Measurements from ENCODE around the gene DNAJC16.
"Not testable (repeated sequence)": the region's sequence is repeated elsewhere in the genome, so short reads cannot be mapped to it uniquely, and the experiment has no call there.

The DNAJC16 gene

GRCh38 chr1:15578921-15579682, 52.5 kb downstream of the DNAJC16 start:
- no peak for DNase-seq (ENCODE audit: low read depth in 2 of 2, low spot score in 1 of 2)

- DNase-seq (ENCODE audit: low read depth in 2 of 2, low spot score in 1 of 2), result no peak
Measured at GRCh38 chr1:15579683-15580047, 53.0 kb downstream of the DNAJC16 start.

- no peak for DNase-seq (ENCODE audit: low read depth in 2 of 2, low spot score in 1 of 2)
Measured at GRCh38 chr1:15583016-15583706, 56.5 kb downstream of the DNAJC16 start.

- DNase-seq (ENCODE audit: low read depth in 2 of 2, low spot score in 1 of 2), result peak in 1 of 2 donors; percentile 32
Measured at GRCh38 chr1:15584489-15585363, 58.1 kb downstream of the DNAJC16 start, which contains the start of gene AGMAT. Gene AGMAT, minus strand, starts transcription at chr1:15585051. Its CDS starts 84 bp downstream, at chr1:15584967.

- no peak for DNase-seq (ENCODE audit: low read depth in 2 of 2, low spot score in 1 of 2)
Measured at GRCh38 chr1:15592285-15592684, 65.6 kb downstream of the DNAJC16 start.

GRCh38 chr1:15595809-15596617, 69.4 kb downstream of the DNAJC16 start:
- DNase-seq (ENCODE audit: low read depth in 2 of 2, low spot score in 1 of 2), result no peak

- DNase-seq (ENCODE audit: low read depth in 2 of 2, low spot score in 1 of 2), result no peak
Measured at GRCh38 chr1:15598436-15598835, 71.8 kb downstream of the DNAJC16 start.

GRCh38 chr1:15603050-15603965, 76.7 kb downstream of the DNAJC16 start:
- DNase-seq (ENCODE audit: low read depth in 2 of 2, low spot score in 1 of 2), result peak; percentile 79 to 81

- DNase-seq (ENCODE audit: low read depth in 2 of 2, low spot score in 1 of 2), result not testable (repeated sequence)
Measured at GRCh38 chr1:15603966-15604282, 77.3 kb downstream of the DNAJC16 start.

- DNase-seq (ENCODE audit: low read depth in 2 of 2, low spot score in 1 of 2), result not testable (repeated sequence)
Measured at GRCh38 chr1:15604400-15604799, 77.8 kb downstream of the DNAJC16 start.

- no peak for DNase-seq (ENCODE audit: low read depth in 2 of 2, low spot score in 1 of 2)
Measured at GRCh38 chr1:15605398-15606383, 79.0 kb downstream of the DNAJC16 start.

GRCh38 chr1:15609631-15610030, 83.0 kb downstream of the DNAJC16 start:
- no peak for DNase-seq (ENCODE audit: low read depth in 2 of 2, low spot score in 1 of 2)

GRCh38 chr1:15610167-15610566, 83.5 kb downstream of the DNAJC16 start:
- DNase-seq (ENCODE audit: low read depth in 2 of 2, low spot score in 1 of 2), result no peak

GRCh38 chr1:15616373-15617172, 89.9 kb downstream of the DNAJC16 start:
- no peak for DNase-seq (ENCODE audit: low read depth in 2 of 2, low spot score in 1 of 2)

- peak; percentile 72 to 89 for DNase-seq (ENCODE audit: low read depth in 2 of 2, low spot score in 1 of 2)
Measured at GRCh38 chr1:15617173-15618076, 90.8 kb downstream of the DNAJC16 start, which contains the start of gene DDI2. Gene DDI2, plus strand, starts transcription at chr1:15617458. Its CDS starts 213 bp downstream, at chr1:15617671.

GRCh38 chr1:15618077-15618654, 91.5 kb downstream of the DNAJC16 start:
- DNase-seq (ENCODE audit: low read depth in 2 of 2, low spot score in 1 of 2), result no peak

Data from stimulated activated CD8-positive, alpha-beta memory T cell treated with anti-CD3 and anti-CD28 coated beads, Interleukin-4, amount 100 ng/mL, for 4 hours (primary cell).